ENCODE data around the gene DMRT1.

- TF ChIP-seq CTCF (conservative IDR thresholded peaks at IDR 0.05) (no peak), ZFX (IDR thresholded peaks at IDR 0.05) (no peak)
These were observed 140.0 kb downstream of the DMRT1 start for GRCh38 chr9:981491-981898.
